Measurements from ENCODE around the gene MRPL37.

- TF ChIP-seq CTCF (IDR thresholded peaks at IDR 0.05) (no peak), ZFX (IDR thresholded peaks at IDR 0.05; ENCODE audit: borderline replicate concordance) (no peak)
Observed at GRCh38 chr1:54244655-54245054, 44.7 kb downstream of the MRPL37 start.

Measured in 22Rv1 (cell line).